Neural cell (in vitro differentiated cells): ENCODE measurements around the gene SLC25A21. TPM values are rescaled to one million over a fixed set of nuclear protein-coding genes. Genes with fewer than 3 reads are reported as not detected.

Experiments
- H2AFZ ChIP-seq: fragments of 200-600, 300-800 bp; sonication (generic), shearing (Covaris generic); 2 replicates; pipeline ENCODE4 v1.6.0; 2014; ENCODE audit warnings: low read depth, mild to moderate bottlenecking, antibody characterized with exemption, low read length, moderate library complexity
- H3F3A ChIP-seq: fragments of 200-600 bp; shearing (Covaris generic); 2 replicates; pipeline ENCODE4 v1.6.1; 2016; ENCODE audit warnings: mild to moderate bottlenecking, moderate library complexity, mixed read lengths, antibody characterized with exemption, low read length; ENCODE audit not compliant: insufficient read depth, poor library complexity, severe bottlenecking
- H3K27ac ChIP-seq: fragments of 200-600, 300-800 bp; sonication (generic), shearing (Covaris generic); 2 replicates; pipeline ENCODE4 v1.5.1; 2014; ENCODE audit warnings: mild to moderate bottlenecking, low read length, moderate library complexity
- H3K27me3 ChIP-seq: fragments of 300-800, 200-600 bp; sonication (generic), shearing (Covaris generic); 2 replicates; pipeline ENCODE4 v1.6.0; 2014; ENCODE audit warnings: mild to moderate bottlenecking, low read depth, low read length, moderate library complexity; ENCODE audit not compliant: insufficient read depth
- H3K36me3 ChIP-seq: fragments of 300-800, 200-600 bp; sonication (generic), shearing (Covaris generic); 2 replicates; pipeline ENCODE4 v1.5.1; 2014; ENCODE audit warnings: mild to moderate bottlenecking, antibody characterized with exemption, low read length, moderate library complexity; ENCODE audit not compliant: insufficient read depth
- H3K4me2 ChIP-seq: fragments of 300-800, 200-600 bp; sonication (generic), shearing (Covaris generic); 2 replicates; pipeline ENCODE4 v1.6.0; 2014; ENCODE audit warnings: mild to moderate bottlenecking, low read length
- H3K4me3 ChIP-seq: fragments of 300-800, 200-600 bp; sonication (generic), shearing (Covaris generic); 2 replicates; pipeline ENCODE4 v1.5.1; 2014; ENCODE audit warnings: mild to moderate bottlenecking, low read length, moderate library complexity
- H3K79me2 ChIP-seq: fragments of 200-600 bp; shearing (Covaris generic); replicated peaks from 2 replicates; pipeline ENCODE4 v1.6.0; 2014; ENCODE audit warnings: mild to moderate bottlenecking, low read length, moderate library complexity; ENCODE audit not compliant: insufficient read depth
- H3K9ac ChIP-seq: fragments of 300-800, 200-600 bp; sonication (generic), shearing (Covaris generic); 2 replicates; pipeline ENCODE4 v1.6.1; 2016; ENCODE audit warnings: mild to moderate bottlenecking, low read length, mixed read lengths
- H3K9me2 ChIP-seq: fragments of 200-600 bp; shearing (Covaris generic); 2 replicates; pipeline ENCODE4 v1.6.1; 2016; ENCODE audit warnings: mild to moderate bottlenecking, low read length, mixed read lengths; ENCODE audit not compliant: insufficient read depth
- H3K9me3 ChIP-seq: fragments of 200-600, 300-800 bp; sonication (generic), shearing (Covaris generic); 2 replicates; pipeline ENCODE4 v1.6.1; 2016; ENCODE audit warnings: mild to moderate bottlenecking, mixed run types, low read length, moderate library complexity, mixed read lengths
- H4K20me1 ChIP-seq: fragments of 200-600 bp; shearing (Covaris generic); 2 replicates; pipeline ENCODE4 v1.6.1; 2016; ENCODE audit warnings: mild to moderate bottlenecking, mixed run types; ENCODE audit not compliant: insufficient read depth
- CTCF ChIP-seq: fragments of 450-650 bp; IDR thresholded peaks from 2 replicates; pipeline ENCODE4 v1.5.1; 2014; ENCODE audit warnings: antibody characterized with exemption, mild to moderate bottlenecking, moderate library complexity; ENCODE audit not compliant: poor library complexity, severe bottlenecking
- EP300 ChIP-seq: fragments of 450-650 bp; conservative IDR thresholded peaks from 2 replicates; pipeline ENCODE4 v1.6.1; 2014; ENCODE audit warnings: antibody characterized with exemption, mild to moderate bottlenecking, moderate library complexity; ENCODE audit not compliant: poor library complexity, severe bottlenecking
- EZH2 ChIP-seq: fragments of 200-600, 300-800 bp; shearing (Covaris generic), sonication (generic); IDR thresholded peaks from 2 replicates; pipeline ENCODE4 v1.6.1; 2014; ENCODE audit warnings: antibody characterized with exemption, low read length, borderline replicate concordance, mild to moderate bottlenecking; ENCODE audit not compliant: insufficient read depth, poor library complexity, severe bottlenecking
- MXI1 ChIP-seq: fragments of 450-650 bp; conservative IDR thresholded peaks from 2 replicates; pipeline ENCODE4 v1.6.1; 2014; ENCODE audit warnings: antibody characterized with exemption, mild to moderate bottlenecking; ENCODE audit not compliant: poor library complexity, severe bottlenecking
- POLR2AphosphoS5 ChIP-seq: IDR thresholded peaks from 2 replicates; pipeline ENCODE4 v1.6.1; 2012
- RAD21 ChIP-seq: fragments of 450-650 bp; conservative IDR thresholded peaks from 2 replicates; pipeline ENCODE4 v1.6.1; 2014; ENCODE audit warnings: antibody characterized with exemption, mild to moderate bottlenecking, moderate library complexity
- REST ChIP-seq: IDR thresholded peaks from 2 replicates; pipeline ENCODE4 v1.6.1; 2012; ENCODE audit warnings: borderline replicate concordance
- SMC3 ChIP-seq: fragments of 450-650 bp; conservative IDR thresholded peaks from 2 replicates; pipeline ENCODE4 v1.6.1; 2014; ENCODE audit warnings: antibody characterized with exemption, mild to moderate bottlenecking, moderate library complexity; ENCODE audit not compliant: poor library complexity
- TAF1 ChIP-seq: IDR thresholded peaks from 2 replicates; pipeline ENCODE4 v1.6.1; 2012; ENCODE audit warnings: low read depth
- polyA plus RNA-seq: library from polyadenylated mRNA; depleted of rRNA; stranded (reverse); fragments of >200 nt; gene quantifications from 2 replicates; pipeline ENCODE4 v1.2.3, GENCODE V29; 2014

Gene SLC25A21
- polyA plus RNA-seq, 1 donor from 2014 or later, result 0.35 TPM

GRCh38 chr14:36976571-36977023 lies 195.8 kb downstream of the SLC25A21 start:
- no peak overlapping the region for H3K4me3 ChIP-seq
- no peaks in the 10 kb centered on the region for H3K36me3 ChIP-seq
- H3K79me2 ChIP-seq, result no peaks in the 10 kb centered on the region
- no peak overlapping the region for H3K4me2 ChIP-seq
- no peaks in the 10 kb centered on the region for H3K9me2 ChIP-seq
- H2AFZ ChIP-seq, result no peak overlapping the region
- H4K20me1 ChIP-seq, result no peaks in the 10 kb centered on the region
- no peak for TF ChIP-seq POLR2AphosphoS5
- no peak for TF ChIP-seq EP300
- no peaks in the 10 kb centered on the region for H3K27me3 ChIP-seq
- no peak overlapping the region for H3K9ac ChIP-seq
- no peaks in the 10 kb centered on the region for H3K9me3 ChIP-seq
- H3K27ac ChIP-seq, result no peak overlapping the region
- H3F3A ChIP-seq, result no peaks in the 10 kb centered on the region

- no peak overlapping the region for H3K9ac ChIP-seq
- no peaks in the 10 kb centered on the region for H3K27me3 ChIP-seq
- no peak overlapping the region for H3K4me3 ChIP-seq
- H2AFZ ChIP-seq, result no peak overlapping the region
- TF ChIP-seq REST, result no peak
- TF ChIP-seq SMC3, result no peak
- TF ChIP-seq TAF1, result no peak
- TF ChIP-seq RAD21, result no peak
- TF ChIP-seq POLR2AphosphoS5, result no peak
- no peaks in the 10 kb centered on the region for H3F3A ChIP-seq
- no peaks in the 10 kb centered on the region for H3K9me2 ChIP-seq
- no peak overlapping the region for H3K4me2 ChIP-seq
- no peaks in the 10 kb centered on the region for H3K9me3 ChIP-seq
- no peak overlapping the region for H3K27ac ChIP-seq
- H3K36me3 ChIP-seq, result no peaks in the 10 kb centered on the region
- no peaks in the 10 kb centered on the region for H4K20me1 ChIP-seq
- H3K79me2 ChIP-seq, result no peaks in the 10 kb centered on the region
These were observed 196.6 kb downstream of the SLC25A21 start for GRCh38 chr14:36975834-36976233.

GRCh38 chr14:36974985-36975384 lies 197.4 kb downstream of the SLC25A21 start:
- no peaks in the 10 kb centered on the region for H3K9me2 ChIP-seq
- no peaks in the 10 kb centered on the region for H4K20me1 ChIP-seq
- TF ChIP-seq POLR2AphosphoS5 (no peak), CTCF (no peak), TAF1 (no peak), RAD21 (no peak), SMC3 (no peak), REST (no peak), EZH2 (no peak), EP300 (no peak), MXI1 (no peak)
- no peak overlapping the region for H2AFZ ChIP-seq
- H3K36me3 ChIP-seq, result no peaks in the 10 kb centered on the region
- H3K4me2 ChIP-seq, result no peak overlapping the region
- no peaks in the 10 kb centered on the region for H3K79me2 ChIP-seq
- H3K4me3 ChIP-seq, result no peak overlapping the region
- H3K27me3 ChIP-seq, result no peaks in the 10 kb centered on the region
- H3F3A ChIP-seq, result no peaks in the 10 kb centered on the region
- no peak overlapping the region for H3K9ac ChIP-seq
- no peak overlapping the region for H3K27ac ChIP-seq
- no peaks in the 10 kb centered on the region for H3K9me3 ChIP-seq
